CD4-positive, alpha-beta T cell treated with Interleukin-15 for 4 hours (primary cell): ENCODE results near the gene ACOT13.
A peak's percentile ranks its signal among the peaks of the same experiment; 100 is the strongest.
"Not testable (repeated sequence)": the region's sequence is repeated elsewhere in the genome, so short reads cannot be mapped to it uniquely, and the experiment has no call there.

Source experiments
- DNase-seq: peaks from one replicate; pipeline ENCODE4 v3.0.0-alpha.2; 2020; ENCODE audit warnings: low spot score

ACOT13 gene

DNA sequence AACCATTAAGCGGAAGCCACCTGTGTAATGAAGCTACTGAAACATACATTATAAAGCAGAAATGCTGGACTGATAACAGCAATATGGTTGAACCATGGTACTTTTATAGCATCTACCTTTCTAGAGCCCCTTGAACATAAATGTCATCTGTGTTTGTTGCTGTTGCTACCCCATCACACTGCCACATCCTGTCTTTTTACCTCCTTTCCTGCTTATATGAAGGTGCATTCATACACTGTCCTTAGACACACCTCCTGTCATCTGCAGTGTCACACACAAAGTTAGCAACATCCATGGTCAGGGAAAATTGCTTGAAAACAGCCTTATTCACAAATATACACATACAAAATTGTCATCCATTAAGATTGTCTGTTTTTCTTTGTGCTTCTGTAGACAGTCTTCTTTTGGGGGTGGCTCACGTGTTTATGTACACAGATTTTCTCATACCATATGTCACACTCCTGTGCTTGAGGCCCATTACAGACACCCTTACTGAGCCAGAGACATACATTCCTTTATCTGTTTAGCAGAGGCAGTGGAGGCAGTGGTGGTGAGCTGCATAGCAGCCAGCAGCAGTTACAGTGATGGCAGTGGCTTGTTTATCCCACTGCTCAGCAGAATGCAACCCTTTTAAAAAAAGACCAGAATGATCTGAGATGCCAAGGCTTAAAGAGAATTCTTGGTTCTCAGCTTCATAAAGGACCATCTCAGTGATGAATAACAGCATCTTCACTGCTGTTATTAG, 26.1 kb downstream of the ACOT13 start:
- DNase-seq, result no peak

DNA sequence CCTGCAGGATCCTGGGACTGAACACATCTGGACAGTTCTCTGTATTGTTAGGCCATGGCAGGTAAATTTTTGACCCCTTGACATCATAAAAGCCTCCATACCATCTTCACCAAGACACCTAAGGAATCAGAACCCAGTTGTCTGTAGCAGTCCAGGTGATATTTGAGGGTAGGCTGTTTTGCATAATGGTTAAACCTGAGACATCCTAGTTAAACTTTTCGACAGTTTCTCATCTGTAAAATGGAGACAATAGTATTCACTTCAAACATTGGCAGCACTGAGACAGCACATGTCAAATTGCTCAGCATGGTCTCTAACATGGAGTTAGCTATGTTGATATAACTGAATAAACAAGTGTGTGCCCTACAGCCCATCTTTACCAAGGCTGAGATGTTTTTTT, 27.3 kb downstream of the ACOT13 start:
- DNase-seq, result no peak

DNA sequence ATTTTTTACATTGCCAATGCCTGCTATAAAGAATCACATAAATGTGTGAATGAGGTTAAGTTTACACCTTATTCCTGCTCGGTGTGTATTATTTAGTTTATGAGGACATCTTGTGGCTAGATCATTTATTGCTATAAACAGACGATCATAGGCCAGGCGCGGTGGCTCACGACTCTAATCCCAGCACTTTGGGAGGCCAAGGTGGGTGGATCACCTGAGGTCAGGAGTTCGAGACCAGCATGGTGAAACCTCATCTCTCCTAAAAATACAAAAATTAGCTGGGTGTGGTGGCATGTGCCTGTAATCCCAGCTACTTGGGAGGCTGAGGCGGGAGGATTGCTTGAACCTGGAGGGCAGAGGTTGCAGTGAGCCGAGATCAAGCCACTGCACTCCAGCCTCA, 28.8 kb downstream of the ACOT13 start:
- DNase-seq, result peak; percentile 61

DNA sequence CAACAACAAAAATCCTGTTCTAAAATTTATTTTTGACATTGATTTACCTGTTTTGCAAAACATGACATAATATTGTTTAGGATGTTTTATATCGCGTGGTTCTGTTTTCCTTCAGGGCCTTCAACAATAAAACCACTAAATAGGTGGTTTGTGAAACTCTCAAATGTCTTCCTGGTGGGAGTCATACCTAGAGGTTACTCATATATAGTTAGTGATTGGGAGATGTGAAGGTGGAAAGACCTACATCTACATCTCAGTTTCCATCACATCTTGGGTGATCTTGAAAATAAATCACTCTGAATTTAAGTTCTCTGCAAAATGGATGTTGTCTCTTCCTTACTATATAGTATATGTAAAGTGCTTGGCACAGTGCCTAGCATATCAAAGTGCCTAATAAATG, 29.2 kb downstream of the ACOT13 start:
- DNase-seq, result no peak

DNA sequence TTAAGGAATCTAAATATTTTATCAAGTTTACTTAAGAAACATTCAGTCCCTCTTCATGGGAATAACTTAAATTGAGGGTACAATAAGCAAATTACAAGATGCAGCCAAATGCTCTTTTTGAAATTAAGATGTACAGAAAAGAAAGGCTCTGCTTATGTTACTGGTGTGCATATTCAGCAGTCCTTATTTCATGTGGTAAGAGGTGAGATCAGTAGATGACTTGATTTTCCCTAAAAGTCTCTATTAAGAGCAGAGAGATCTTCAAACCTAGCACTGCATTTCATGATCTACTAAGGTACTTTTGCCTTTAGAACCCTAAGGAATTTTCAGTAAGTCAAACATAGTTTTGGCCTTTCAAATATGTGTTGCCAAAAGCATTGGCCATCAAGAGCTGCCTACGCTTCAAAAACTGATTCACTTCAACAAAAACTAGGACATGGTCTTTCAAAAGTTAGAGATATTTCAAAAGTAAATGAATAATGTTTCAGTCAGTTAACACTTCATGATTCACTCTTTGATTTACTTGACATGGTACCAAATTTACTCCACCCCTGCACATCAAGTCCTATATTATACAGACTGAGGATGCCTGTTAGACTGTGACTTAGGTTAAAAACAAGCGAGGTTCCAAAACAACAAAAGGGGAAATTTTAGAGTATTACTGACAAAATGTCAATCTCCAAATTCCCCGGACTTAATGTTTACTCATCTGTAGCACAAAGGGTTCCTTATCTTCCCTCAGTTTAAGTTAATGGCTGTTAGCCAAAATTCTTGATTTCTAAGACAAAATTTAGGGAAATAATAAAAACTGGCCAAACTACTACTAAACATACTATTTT, 32.9 kb downstream of the ACOT13 start:
- no peak for DNase-seq

DNA sequence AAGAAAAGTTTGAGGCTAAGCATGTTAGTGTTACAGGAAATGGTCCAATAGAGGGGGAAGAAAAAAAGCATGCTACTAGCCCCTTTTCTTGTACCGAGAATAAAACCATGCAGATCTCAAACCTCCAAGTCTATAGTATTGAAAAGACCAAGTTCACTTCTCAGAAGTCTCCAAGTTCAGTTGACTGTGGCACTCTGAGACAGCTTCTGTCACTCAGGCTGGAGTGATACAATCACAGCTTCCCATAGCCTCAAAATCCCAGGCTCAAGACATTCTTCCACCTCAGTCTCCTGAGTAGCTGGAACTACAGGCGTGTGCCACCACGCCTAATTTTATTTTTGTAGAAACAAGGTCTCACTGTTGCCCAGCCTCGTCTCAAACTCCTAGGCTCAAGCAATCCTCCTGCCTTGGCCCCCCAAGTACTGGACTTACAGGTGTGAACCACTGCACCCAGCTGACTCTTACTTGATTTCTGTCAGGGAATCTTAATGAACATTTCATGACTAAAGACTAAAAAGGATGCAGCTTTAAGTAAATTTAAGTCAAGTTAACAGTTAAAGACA, 35.9 kb downstream of the ACOT13 start:
- no peak for DNase-seq

DNA sequence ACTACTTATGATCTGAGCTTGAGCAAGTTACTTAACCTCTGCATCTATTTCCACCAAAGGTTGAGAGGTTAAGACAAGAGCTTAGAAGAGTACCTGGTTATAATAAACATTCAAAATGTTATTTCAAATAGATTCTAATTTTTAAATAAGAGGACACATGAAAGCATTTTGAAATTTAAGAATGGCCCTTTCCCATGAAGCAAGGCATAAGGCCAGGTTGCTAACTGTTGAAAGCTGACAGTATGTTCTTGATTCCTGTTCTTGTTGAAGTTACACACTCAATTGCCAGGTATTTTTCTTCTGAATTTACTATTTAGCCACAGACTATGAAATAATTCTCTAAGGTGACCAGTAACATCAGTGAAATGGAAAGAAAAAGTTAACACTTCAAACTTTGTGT, 37.6 kb downstream of the ACOT13 start:
- DNase-seq, result no peak

DNA sequence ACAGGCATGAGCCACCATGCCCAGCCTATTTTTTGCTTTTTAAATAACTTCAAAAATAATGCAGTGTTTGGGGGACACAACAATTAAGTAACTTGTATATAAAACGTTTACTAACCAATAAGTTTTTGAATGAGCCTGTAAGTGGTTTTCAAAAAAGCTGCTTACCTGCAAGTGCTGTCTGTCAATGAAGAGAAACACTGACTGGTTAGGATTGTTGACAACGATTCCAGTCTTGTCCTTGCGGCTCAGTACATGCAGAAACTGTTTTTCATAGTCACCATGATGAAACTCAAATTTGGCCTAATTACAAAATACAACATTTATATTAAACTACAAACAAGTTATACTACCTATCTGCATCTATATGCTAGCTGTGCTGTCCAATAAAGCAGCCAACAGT, 41.7 kb downstream of the ACOT13 start:
- no peak for DNase-seq

DNA sequence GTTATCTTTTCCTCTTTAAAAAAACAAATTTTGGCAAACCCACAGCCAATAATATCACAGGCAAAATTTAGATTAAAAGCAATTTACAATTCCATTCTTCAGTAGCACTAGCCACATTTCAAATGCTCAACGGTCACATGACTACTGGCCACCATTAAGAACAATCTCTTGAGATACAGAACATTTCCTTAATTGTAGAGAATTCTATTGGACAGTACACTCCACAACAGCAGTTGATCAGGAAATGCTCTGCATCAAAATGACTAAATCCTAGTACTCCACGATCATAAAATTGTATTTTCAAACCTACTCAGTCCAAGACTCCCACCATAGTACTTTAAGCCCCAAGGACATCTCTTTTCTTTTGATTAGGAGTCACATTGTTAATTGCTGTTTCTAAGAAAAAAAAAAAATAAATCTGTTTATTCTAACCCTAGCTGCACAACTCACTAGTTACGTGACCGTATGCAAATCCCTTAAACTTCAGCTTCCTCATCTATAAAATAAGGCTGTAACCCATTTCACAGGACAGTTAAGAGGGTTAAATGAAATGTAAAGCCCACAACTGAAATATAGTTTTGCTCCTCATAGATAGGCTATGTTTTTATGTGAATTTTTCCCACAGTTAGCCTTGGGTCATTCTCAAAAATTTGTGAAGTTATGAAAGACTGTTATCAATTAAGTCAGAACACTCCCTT, 42.3 kb downstream of the ACOT13 start:
- no peak for DNase-seq

DNA sequence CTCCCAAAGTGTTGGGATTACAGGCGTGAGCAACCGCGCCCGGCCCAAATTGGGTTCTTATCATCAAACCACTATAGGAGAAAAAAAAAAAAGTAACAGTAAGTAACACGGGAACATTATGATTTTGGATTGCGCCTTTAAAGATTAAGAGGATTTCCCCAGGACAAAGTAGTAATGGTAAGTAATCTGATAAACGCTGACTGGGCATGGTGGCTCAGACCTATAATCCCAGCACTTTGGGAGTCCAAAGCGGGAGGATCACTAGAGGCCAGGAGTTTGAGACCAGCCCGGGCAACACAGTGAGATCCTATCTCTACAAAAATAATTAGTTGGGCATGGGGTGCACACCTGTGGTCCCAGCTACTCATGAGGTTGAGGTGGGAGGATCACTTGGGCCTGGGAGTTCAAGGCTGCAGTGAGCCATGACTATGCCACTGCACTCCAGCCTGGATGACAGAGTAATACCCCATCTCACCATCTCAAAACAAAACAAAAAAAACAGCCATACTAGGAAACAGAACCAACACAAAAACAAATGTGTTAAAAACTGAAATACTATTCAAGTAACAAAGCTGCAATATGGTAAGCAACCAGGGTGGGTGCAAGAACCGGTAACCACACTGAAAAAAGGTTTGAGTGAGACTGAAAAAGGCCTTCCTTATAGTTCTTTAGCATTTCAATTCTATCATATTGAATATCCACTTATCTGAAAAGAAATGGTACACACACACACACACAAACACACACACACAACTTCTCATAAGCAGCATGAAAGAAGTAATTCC, 43.8 kb downstream of the ACOT13 start:
- no peak for DNase-seq

DNA sequence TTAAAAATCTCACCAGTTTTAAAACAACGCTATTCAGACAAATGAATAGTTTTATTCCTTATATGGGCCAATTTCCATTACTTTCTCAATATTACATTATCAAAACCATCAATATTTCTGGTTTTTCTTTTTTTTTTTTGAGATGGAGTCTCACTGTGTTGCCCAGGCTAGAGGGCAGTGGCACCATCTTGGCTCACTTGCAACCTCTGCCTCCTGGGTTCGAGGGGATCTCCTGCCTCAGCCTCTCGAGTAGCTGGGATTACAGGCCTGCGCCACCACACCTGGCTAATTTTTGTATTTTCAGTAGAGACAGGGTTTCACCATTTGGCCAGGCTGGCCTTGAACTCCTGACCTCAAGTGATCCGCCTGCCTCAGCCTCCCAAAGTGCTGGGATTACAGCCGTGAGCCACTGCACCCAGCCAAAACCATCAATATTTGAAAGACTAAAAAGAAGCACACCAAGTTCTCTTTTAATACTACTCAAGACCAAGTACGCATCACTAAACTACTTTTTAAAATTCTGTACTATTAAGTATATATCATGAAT, 49.8 kb downstream of the ACOT13 start:
- DNase-seq, result not testable (repeated sequence)

DNA sequence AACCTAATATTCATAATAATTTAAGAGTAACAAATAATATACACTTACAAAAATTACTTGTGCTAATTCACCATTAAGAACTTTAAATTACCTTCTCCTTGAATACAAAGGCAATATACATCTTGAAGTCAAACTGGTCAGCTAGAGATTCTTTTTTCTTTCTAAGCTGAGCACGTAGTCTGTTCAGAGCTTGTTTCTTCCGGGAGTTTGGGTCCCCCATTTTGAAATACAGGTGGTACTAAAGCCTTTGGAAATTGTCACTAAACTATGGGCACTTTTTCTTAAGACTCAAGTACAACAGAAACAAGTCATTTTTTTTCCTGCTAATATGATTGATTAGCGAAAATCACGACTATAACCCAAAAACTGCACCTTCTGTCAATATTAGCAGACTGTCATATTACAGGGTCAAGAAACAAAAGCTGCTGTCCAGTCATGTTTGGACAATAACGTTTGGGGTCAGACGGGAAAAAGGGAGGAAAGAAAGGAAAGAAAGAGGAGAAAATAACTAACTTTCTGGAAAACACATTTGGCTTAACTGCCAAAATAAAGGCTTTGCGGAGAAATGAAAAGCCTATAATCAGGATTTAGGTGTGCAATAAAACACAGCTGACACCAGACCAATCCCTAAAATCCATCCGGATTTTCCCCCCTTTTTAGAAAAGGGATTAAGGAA, 51.7 kb downstream of the ACOT13 start:
- no peak for DNase-seq

DNA sequence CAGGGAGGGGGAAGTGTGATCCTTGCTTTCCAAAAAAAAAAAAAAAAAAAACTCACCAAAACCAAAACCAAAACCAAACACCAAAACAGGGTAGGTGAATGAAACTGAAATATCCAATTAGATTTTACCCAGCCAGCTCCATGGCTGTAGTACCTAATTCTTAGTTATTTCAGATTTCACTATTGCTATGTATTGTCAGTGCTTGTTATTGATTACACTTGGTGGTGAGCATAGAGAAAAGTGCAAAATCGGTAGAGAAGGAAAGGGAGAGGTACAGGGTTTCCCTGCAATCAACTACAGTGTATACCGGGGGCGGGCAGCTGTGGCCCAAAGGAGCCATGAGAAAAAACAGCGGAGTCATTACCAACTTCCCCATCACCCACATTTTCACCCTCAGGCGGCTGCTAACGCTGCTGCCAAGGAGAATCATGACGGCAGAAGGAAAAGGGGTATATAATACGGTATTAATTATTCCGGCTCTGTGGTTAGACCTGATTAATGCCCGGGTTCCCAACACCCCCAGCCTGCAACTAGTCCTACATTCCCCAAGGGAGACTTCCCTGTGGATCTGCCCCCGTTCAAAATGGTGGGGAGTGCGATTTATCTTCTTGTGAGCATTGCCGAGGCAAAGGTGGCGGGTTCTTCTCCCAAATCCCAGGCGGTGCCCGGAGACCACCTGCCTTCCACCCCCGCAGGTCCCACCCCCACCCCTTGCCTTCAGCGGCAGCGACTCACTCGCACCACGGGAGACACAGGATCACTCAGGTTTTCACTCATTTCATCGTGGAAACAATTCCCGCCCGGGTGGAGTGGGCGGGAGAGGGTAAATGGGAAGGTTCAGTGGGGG, 52.5 kb downstream of the ACOT13 start, which contains the start of gene C6orf62:
C6orf62 (minus strand) TSS at position 30 of the 847 bp plus-strand sequence. CDS start 486 bp downstream, outside the sequence.
- DNase-seq, result peak; percentile 28

DNA sequence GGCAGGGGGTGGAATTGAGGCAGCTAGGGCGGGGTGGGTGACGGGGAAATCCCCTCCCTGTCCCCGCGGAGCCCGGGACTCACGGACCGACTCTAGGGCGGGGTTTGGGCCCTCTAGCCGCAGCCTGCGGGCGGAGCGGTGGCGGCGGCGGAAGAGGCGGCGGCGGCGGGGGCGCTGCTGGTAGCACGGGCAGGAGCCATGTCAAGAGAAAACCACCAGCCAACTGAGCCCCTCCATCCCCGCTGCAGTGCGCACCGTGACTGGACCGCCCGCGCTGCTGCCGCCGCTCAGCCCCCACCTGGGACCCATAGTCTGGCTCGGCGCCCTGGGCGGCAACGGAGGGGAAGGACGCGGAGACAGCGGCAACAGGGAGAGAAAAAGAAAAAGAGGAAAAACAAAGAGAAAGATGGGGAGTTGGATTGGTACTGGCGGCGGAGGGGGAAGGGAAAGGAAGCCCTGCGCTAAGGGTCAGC, 53.3 kb downstream of the ACOT13 start:
- DNase-seq, result peak; percentile 78

DNA sequence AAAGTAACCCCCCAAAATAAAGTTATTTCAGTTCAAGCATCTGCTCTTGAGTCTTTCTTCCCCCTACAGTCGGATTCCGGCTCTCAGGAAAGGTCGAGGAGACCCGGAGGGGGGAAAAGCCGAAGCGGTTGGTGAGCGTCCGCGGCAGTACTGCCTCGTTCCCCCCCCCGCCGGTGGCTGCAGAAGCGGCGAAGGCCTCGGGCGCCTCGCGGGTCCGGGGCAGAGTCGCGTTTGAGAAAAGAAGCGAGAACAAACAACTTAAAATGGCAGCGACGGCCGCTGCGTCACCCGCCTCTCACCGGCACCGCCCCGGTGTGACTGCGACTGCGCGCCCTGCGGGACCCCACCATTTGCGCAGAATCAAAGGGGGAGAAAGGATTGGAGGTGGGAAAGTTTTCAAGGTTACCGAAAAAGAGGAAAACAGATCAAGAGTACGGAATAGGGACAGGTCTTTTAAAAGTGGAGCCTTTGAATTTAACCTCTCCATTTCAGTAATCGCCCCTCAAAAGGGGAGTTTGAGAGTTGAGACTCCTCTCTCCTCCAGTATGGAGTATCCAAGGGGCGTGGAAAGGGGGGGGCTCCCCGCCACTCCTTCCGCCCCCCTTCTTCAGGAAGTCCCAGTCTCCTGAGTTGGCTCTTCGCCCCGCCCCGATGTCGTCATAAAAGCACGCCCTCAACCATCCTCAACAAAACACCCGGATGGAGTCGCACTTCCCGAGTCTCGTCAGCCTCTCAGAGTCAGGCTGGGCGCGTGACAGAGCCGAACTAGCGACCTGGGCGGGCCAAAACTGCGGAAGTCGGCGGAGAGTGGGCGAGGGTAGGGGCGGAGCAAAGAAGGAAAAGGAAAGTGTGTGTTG, 54.0 kb downstream of the ACOT13 start:
- DNase-seq, result peak; percentile 100

DNA sequence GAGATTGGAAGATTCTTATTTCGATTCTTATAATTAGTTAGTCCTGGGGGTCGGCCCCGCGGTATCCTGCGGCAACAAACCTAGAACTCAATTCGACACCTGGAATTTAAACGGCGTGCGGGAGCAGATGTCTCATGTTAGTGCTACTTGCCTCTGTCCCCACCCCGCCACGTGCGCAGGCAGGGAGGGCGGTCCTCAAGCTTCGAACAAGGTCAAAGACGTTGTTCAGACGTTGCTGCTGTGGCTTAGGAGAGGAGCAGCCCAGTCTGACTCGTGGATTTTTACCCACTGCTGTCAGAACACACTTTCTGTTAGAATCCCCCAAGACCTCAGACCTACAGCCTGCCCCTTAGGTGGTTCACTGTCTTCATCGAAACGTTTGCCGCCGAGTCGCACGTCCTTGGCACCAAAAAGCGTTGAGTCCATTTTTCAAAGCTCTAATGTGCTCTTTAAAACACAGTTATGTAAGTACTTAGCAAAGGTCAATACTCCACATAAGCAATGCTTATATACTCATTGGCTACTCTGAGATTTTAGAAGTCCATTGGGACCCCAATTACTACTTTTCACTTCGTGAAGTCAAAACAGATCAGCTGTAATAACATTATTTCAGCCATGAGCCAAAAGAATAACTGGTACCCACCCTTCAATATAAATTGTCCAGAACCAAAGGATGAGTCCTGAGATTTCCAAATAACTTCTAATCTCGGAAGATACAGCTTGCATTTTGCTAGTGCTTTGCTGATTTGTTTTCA, 54.8 kb downstream of the ACOT13 start:
- peak; percentile 80 for DNase-seq

DNA sequence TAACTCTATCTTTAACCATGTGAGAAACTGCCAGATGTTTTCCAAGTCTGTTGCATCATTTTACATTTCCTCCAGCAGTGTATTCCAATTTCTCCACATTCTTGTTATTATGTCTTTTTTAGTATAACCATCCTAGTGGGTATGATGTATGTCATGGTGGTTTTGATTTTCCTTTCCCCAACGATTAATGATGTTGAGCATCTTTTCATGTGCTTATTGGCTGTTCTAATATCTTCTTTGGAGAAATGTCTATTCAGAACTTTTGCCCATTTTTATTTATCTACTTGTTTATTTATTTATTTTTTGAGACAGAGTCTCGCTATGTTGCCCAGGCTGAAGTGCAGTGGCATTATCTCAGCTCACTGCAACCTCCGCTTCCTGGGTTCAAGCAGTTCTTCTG, 56.4 kb downstream of the ACOT13 start:
- DNase-seq, result no peak

DNA sequence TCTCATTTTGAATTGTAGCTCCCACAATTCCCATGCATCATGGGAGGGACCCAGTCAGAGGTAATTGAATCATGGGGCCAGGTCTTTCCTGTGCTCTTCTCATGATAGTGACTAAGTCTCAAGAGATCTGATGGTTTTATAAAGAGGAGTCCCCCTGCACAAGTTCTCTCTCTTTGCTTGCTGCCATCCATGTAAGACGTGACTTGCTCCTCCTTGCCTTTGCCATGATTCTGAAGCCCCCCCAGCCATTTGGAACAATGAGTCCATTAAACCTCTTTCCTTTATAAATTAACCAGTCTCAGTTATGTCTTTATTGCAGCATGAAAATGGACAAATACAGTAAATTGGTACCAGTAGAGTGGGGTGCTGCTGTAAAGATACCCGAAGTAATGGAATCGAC, 63.8 kb downstream of the ACOT13 start:
- not testable (repeated sequence) for DNase-seq
